GM12878 (cell line): ENCODE data around the gene MRPS27. TPM values are rescaled to one million over a fixed set of nuclear protein-coding genes. Genes with fewer than 3 reads are reported as not detected.

ENCODE experiments used
- ATAC-seq: fragments of 200-7000 bp; cut with Tn5 transposase; 3 replicates; pipeline ENCODE4 v1.9.1; 2020; ENCODE audit warnings: mild to moderate bottlenecking, moderate library complexity
- BruUV-seq: library from RNA; stranded (reverse); fragments of 400-500 nt; replicated peaks from 2 replicates; lab custom pipeline; 2021; lab: Mats Ljungman, UMichigan
- CTCF ChIA-PET: fragments of 300-600 bp; sonication (Branson Sonifier 250); formaldehyde crosslinking; extraction: SDS; loops from one replicate; lab custom pipeline; 2021; ENCODE audit warnings: inconsistent platforms; lab: Yijun Ruan, JAX
- POLR2A ChIA-PET: fragments of 350-600 bp; formaldehyde crosslinking; extraction: SDS; loops from one replicate; lab custom pipeline; 2021; ENCODE audit warnings: inconsistent platforms; lab: Charles Lee
- RAD21 ChIA-PET: fragments of 300-600 bp; sonication (Branson Sonifier 250); formaldehyde crosslinking; loops from one replicate; lab custom pipeline; 2023; ENCODE audit warnings: antibody characterized with exemption; ENCODE audit not compliant: unreplicated experiment; lab: Charles Lee
- SMC1A ChIA-PET: fragments of 300-600 bp; sonication (Branson Sonifier 250); formaldehyde crosslinking; loops from one replicate; lab custom pipeline; 2023; ENCODE audit not compliant: unreplicated experiment, uncharacterized antibody; lab: Charles Lee
- DNase-seq: peaks from one replicate; pipeline ENCODE4 v3.0.0-alpha.2; 2011; ENCODE audit warnings: low read depth, low spot score
- FAIRE-seq: peaks from 3 replicates; lab custom pipeline; 2011; peaks lifted over from hg19 to GRCh38; lab: Jason Lieb, UNC
- H2AFZ ChIP-seq: 2 replicates; pipeline ENCODE4 v1.6.0; 2011; ENCODE audit warnings: low read depth, low read length, control low read depth; ENCODE audit not compliant: control insufficient read depth
- H3K27ac ChIP-seq: 2 replicates; pipeline ENCODE4 v1.5.1; 2011; ENCODE audit warnings: control low read depth; ENCODE audit not compliant: control insufficient read depth, insufficient read depth
- H3K27me3 ChIP-seq, 2 experiments: replicated peaks in 1 of 2; 2 replicates each; pipeline versions ENCODE4 v1.6.0 to v1.6.1; 2011; ENCODE audit warnings: low read length in 1 of 2; ENCODE audit not compliant: control insufficient read depth in 2 of 2, insufficient read depth in 2 of 2
- H3K36me3 ChIP-seq, 2 experiments: 2 replicates each; pipeline ENCODE4 v1.5.1; 2011; ENCODE audit warnings: low read length in 1 of 2; ENCODE audit not compliant: control insufficient read depth in 2 of 2, insufficient read depth in 2 of 2
- H3K4me1 ChIP-seq: 2 replicates; pipeline ENCODE4 v1.6.1; 2011; ENCODE audit warnings: mild to moderate bottlenecking, low read length, moderate library complexity, mixed read lengths; ENCODE audit not compliant: control insufficient read depth, insufficient read depth
- H3K4me2 ChIP-seq: 2 replicates; pipeline ENCODE4 v1.6.0; 2011; ENCODE audit warnings: control low read depth; ENCODE audit not compliant: control insufficient read depth, insufficient read depth
- H3K4me3 ChIP-seq: fragments of 200-600 bp; sonication (generic); 2 replicates; pipeline ENCODE4 v1.5.1; 2016
- H3K79me2 ChIP-seq: 2 replicates; pipeline ENCODE4 v1.6.0; 2011; ENCODE audit warnings: low read length; ENCODE audit not compliant: control insufficient read depth, insufficient read depth
- H3K9ac ChIP-seq: 2 replicates; pipeline ENCODE4 v1.8.0; 2011; ENCODE audit warnings: low read length, control low read depth, mixed read lengths; ENCODE audit not compliant: control insufficient read depth, insufficient read depth
- H3K9me3 ChIP-seq: replicated peaks from 3 replicates; pipeline ENCODE4 v1.5.1; 2011; ENCODE audit warnings: mild to moderate bottlenecking, low read length; ENCODE audit not compliant: control insufficient read depth, insufficient read depth
- H4K20me1 ChIP-seq: 2 replicates; pipeline ENCODE4 v1.6.0; 2011; ENCODE audit not compliant: control insufficient read depth, insufficient read depth
- KDM1A ChIP-seq: fragments of 200-600 bp; sonication (generic); IDR thresholded peaks from 2 replicates; pipeline ENCODE4 v1.6.1; 2016; ENCODE audit warnings: borderline replicate concordance
- PAX8 ChIP-seq: fragments of 450-650 bp; IDR thresholded peaks from 2 replicates; pipeline ENCODE4 v1.6.1; 2017; ENCODE audit warnings: mild to moderate bottlenecking, moderate library complexity
- RAD51 ChIP-seq: fragments of 450-650 bp; IDR thresholded peaks from 2 replicates; pipeline ENCODE4 v1.6.1; 2016; ENCODE audit warnings: moderate library complexity, mild to moderate bottlenecking, inconsistent platforms
- RBBP5 ChIP-seq: fragments of 200-600 bp; sonication (generic); conservative IDR thresholded peaks from 2 replicates; pipeline ENCODE4 v1.6.1; 2016
- RCOR1 ChIP-seq: conservative IDR thresholded peaks from 2 replicates; pipeline ENCODE4 v1.6.1; 2012; ENCODE audit warnings: low read depth, low read length, improper control_type of control experiment
- SMAD5 ChIP-seq: IDR thresholded peaks from 2 replicates; pipeline ENCODE4 v1.6.1; 2016; ENCODE audit warnings: antibody characterized with exemption, low read depth
- SRF ChIP-seq, 2 experiments: IDR thresholded peaks; 2 replicates each; pipeline ENCODE4 v1.6.1; 2011; ENCODE audit warnings: low read depth in 2 of 2, low read length in 2 of 2, mild to moderate bottlenecking in 1 of 2, moderate library complexity in 1 of 2
- TBL1XR1 ChIP-seq: IDR thresholded peaks from 2 replicates; pipeline ENCODE4 v1.6.1; 2012; ENCODE audit warnings: low read depth, low read length, improper control_type of control experiment
- YBX1 ChIP-seq: fragments of 450-650 bp; IDR thresholded peaks from 2 replicates; pipeline ENCODE4 v1.6.1; 2016; ENCODE audit warnings: antibody characterized with exemption
- ZBTB33 ChIP-seq: fragments of 450-650 bp; IDR thresholded peaks from 2 replicates; pipeline ENCODE4 v1.6.1; 2017; ENCODE audit warnings: mild to moderate bottlenecking
- WGBS: methylation state at CpG from one replicate; pipeline ENCODE4 v1.1.6; 2016; ENCODE audit warnings: low lambda C conversion rate; ENCODE audit not compliant: insufficient replicate concordance, insufficient coverage; ENCODE audit errors: missing lambda C conversion rate; 5-methylcytosine and 5-hydroxymethylcytosine counted together
- in situ Hi-C: fragments of 300-500 bp; cut with MboI; formaldehyde crosslinking; loops from 9 replicates; pipeline ENCODE4 v1.14.3; 2018; ENCODE audit warnings: mixed read lengths
- intact Hi-C: fragments of 100-400 bp; cut with micrococcal nuclease; formaldehyde crosslinking; loops from one replicate; pipeline ENCODE4 v1.14.2; 2022; ENCODE audit not compliant: unreplicated experiment
- polyA plus RNA-seq, 11 experiments: library from polyadenylated mRNA; depleted of rRNA in 4 of 11; unstranded in 6 of 11; stranded (reverse) in 5 of 11; fragments of >200 nt; fragmentation: Nextera tagmentation in 4 of 11; fragmentation: Illumina TruSeq in 1 of 11; extraction: Ambion mirVana in 4 of 11; extraction: Trizol in 1 of 11; gene quantifications; 1 replicate in 1 of 11; 2 replicates in 10 of 11; pipeline versions ENCODE4 v1.2.1 to v1.2.3, GENCODE V29; 2011 to 2016; ENCODE audit warnings: inconsistent platforms in 2 of 11, missing spikeins in 2 of 11, low read depth in 1 of 11
- total RNA-seq, 4 experiments: library from RNA; depleted of rRNA in 3 of 4; stranded (reverse); fragments of >200 nt in 3 of 4; fragmentation: Illumina TruSeq in 1 of 4; extraction: Trizol in 1 of 4; gene quantifications; 2 replicates each; pipeline versions ENCODE4 v1.2.1 to v1.2.3, GENCODE V29; 2013 to 2021
- TF ChIP-seq, protein P1 (sequence below): fragments of 450-650 bp; conservative IDR thresholded peaks from 2 replicates; pipeline ENCODE4 v1.6.1; 2017; ENCODE audit warnings: mild to moderate bottlenecking, moderate library complexity

The MRPS27 gene
- total and polyA plus RNA-seq, 10 of the 15 experiments (the other 5 are each of a cell fraction or from before 2014, with no cell fraction given) = 61.0 to 128 (median 93.0) TPM

DNA sequence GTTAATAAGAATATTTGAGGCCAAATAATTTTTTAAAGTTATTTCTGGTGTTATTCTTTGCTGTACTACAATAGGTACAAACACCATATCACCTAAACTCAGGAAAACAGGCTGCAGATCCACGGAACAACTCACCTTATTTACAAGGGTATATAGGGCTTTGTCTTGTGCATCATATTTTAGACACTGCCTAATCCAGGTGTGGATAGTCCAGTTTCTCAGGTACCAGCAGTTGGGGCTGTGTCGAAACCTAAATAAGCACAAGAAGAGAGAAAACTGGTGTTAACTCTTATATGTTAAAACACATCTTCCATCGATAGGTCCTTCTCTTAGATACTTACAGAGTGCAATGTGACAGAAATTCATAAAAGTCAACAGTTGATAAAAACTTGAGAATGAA is 82.2 kb downstream of the MRPS27 start (continued):
- TF ChIP-seq, protein P1, sequence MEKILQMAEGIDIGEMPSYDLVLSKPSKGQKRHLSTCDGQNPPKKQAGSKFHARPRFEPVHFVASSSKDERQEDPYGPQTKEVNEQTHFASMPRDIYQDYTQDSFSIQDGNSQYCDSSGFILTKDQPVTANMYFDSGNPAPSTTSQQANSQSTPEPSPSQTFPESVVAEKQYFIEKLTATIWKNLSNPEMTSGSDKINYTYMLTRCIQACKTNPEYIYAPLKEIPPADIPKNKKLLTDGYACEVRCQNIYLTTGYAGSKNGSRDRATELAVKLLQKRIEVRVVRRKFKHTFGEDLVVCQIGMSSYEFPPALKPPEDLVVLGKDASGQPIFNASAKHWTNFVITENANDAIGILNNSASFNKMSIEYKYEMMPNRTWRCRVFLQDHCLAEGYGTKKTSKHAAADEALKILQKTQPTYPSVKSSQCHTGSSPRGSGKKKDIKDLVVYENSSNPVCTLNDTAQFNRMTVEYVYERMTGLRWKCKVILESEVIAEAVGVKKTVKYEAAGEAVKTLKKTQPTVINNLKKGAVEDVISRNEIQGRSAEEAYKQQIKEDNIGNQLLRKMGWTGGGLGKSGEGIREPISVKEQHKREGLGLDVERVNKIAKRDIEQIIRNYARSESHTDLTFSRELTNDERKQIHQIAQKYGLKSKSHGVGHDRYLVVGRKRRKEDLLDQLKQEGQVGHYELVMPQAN = no peak
- TF ChIP-seq RBBP5 (no peak), PAX8 (no peak), TBL1XR1 (no peak), SMAD5 (no peak), YBX1 (no peak), KDM1A (no peak), ZBTB33 (no peak)

GRCh38 chr5:72237415-72237814 is 82.6 kb downstream of the MRPS27 start:
- DNase-seq (no peak), FAIRE-seq (no peak), ATAC-seq (no peak)
- ChIA-PET SMC1A (interaction anchor here (1.9 kb wide), 2 partner anchors 11 to 31 kb away, joined by 5 to 6 read pairs; no protein-coding TSS in a partner anchor), CTCF (interaction anchor here (2.5 kb wide), 1 partner anchor 10 kb away, joined by 5 read pairs; no protein-coding TSS in a partner anchor), RAD21 (no interaction called here), POLR2A (interaction anchor here (0.7 kb wide), 1 partner anchor 160 kb away, joined by 3 read pairs; no protein-coding TSS in a partner anchor)
- peaks cover 4 to 27% of the 10 kb centered on the region in 2 experiments; a peak in 3 of 4 replicates for H3K36me3 ChIP-seq
- TF ChIP-seq RAD51 (no peak), RCOR1 (no peak), SRF (IDR thresholded peaks at IDR 0.05; ENCODE audit: low read depth in 2 of 2, low read length in 2 of 2) (no peak)
- H3K4me1 ChIP-seq = peaks cover 22% of the 10 kb centered on the region
- 73% methylated on average over 2 of the region's 2 CpGs for WGBS
- H3K9ac ChIP-seq = no peak overlapping the region
- BruUV-seq = no TSS peak
- in situ Hi-C loops (no loop called here), intact Hi-C loops (no loop called here)
- peaks cover 1% of the 10 kb centered on the region; the same call in 1 of the 2 replicates for H3K79me2 ChIP-seq
- no peaks in the 10 kb centered on the region for H3K9me3 ChIP-seq
- H3K27ac ChIP-seq = no peak overlapping the region
- no peaks in the 10 kb centered on the region for H4K20me1 ChIP-seq
- H3K4me3 ChIP-seq = no peak overlapping the region
- H2AFZ ChIP-seq = no peak overlapping the region
- H3K4me2 ChIP-seq = no peak overlapping the region
- H3K27me3 ChIP-seq = no peaks in the 10 kb centered on the region
